ENCODE data around the gene FLVCR2. TPM values are rescaled to one million over a fixed set of nuclear protein-coding genes. Genes with fewer than 3 reads are reported as not detected.
A peak's percentile ranks its signal among the peaks of the same experiment; 100 is the strongest.

FLVCR2 gene
- total RNA-seq, 1 experiment from 2014 or later, result 6.6 TPM

- no peak for ATAC-seq
- ChIA-PET POLR2A (interaction anchor here (0.5 kb wide), 1 partner anchor 11 kb away, joined by 3 read pairs; the partner anchor contains the start of gene TTLL5), CTCF (interaction anchor here (1.1 to 1.4 kb wide), 2 partner anchors 13 to 72 kb away, joined by 3 to 4 read pairs; partner anchors contain the start of gene FLVCR2)
- Mint-ChIP-seq H3K4me3 (no peak overlapping the region), H3K4me1 (no peaks in the 10 kb centered on the region), H3K9me3 (no peaks in the 10 kb centered on the region), H3K27ac (no peak overlapping the region), H3K27me3 (ENCODE audit: low read depth) (no peaks in the 10 kb centered on the region), H3K36me3 (peaks cover 48% of the 10 kb centered on the region)
- no peak for DNase-seq (ENCODE audit: low spot score)
- TF ChIP-seq GTF2I (CRISPR knock-in tag; conservative IDR thresholded peaks at IDR 0.05), result no peak
- TF ChIP-seq ZNF121 (CRISPR knock-in tag; IDR thresholded peaks at IDR 0.05), result peak; percentile 4; the same call in 1 of the 2 replicates
Measured at GRCh38 chr14:75649773-75650172, 71.4 kb downstream of the FLVCR2 start.

GRCh38 chr14:75650253-75651058, 72.0 kb downstream of the FLVCR2 start:
- no peaks in the 10 kb centered on the region for H3K27me3 Mint-ChIP-seq (ENCODE audit: low read depth)
- ChIA-PET POLR2A (interaction anchor here (0.9 kb wide), 1 partner anchor 9 kb away, joined by 3 read pairs; no protein-coding TSS in a partner anchor), CTCF (interaction anchor here (1.0 to 8.1 kb wide), 3 partner anchors 10 to 73 kb away, joined by 3 to 198 read pairs (median 4); partner anchors contain the start of genes ERG28 and FLVCR2)
- TF ChIP-seq CREB1 (CRISPR knock-in tag; IDR thresholded peaks at IDR 0.05), result no peak
- TF ChIP-seq FOXK1 (CRISPR knock-in tag; IDR thresholded peaks at IDR 0.05), result no peak
- no peak for TF ChIP-seq GTF2I (CRISPR knock-in tag; conservative IDR thresholded peaks at IDR 0.05)
- TF ChIP-seq NR1H2 (CRISPR knock-in tag; IDR thresholded peaks at IDR 0.05), result no peak
- no peak for TF ChIP-seq OVOL2 (CRISPR knock-in tag; IDR thresholded peaks at IDR 0.05; ENCODE audit: borderline replicate concordance)
- no peak for TF ChIP-seq ZBTB43 (CRISPR knock-in tag; IDR thresholded peaks at IDR 0.05)
- no peak for TF ChIP-seq USF2 (CRISPR knock-in tag; IDR thresholded peaks at IDR 0.05)
- TF ChIP-seq ESRRA (CRISPR knock-in tag; IDR thresholded peaks at IDR 0.05; ENCODE audit: borderline replicate concordance), result no peak
- no peak for TF ChIP-seq TP53 (CRISPR knock-in tag; IDR thresholded peaks at IDR 0.05)
- TF ChIP-seq AR (CRISPR knock-in tag; IDR thresholded peaks at IDR 0.05), result no peak
- TF ChIP-seq RORB (CRISPR knock-in tag; IDR thresholded peaks at IDR 0.05), result no peak
- no peak for TF ChIP-seq PREB (CRISPR knock-in tag; IDR thresholded peaks at IDR 0.05; ENCODE audit: borderline replicate concordance)
- no peak for TF ChIP-seq ZNF423 (CRISPR knock-in tag; IDR thresholded peaks at IDR 0.05)
- TF ChIP-seq SMAD4 (CRISPR knock-in tag; IDR thresholded peaks at IDR 0.05), result no peak
- TF ChIP-seq IRF2 (CRISPR knock-in tag; IDR thresholded peaks at IDR 0.05; ENCODE audit: borderline replicate concordance, low read depth), result no peak
- no peak overlapping the region for H3K4me3 Mint-ChIP-seq
- H3K36me3 Mint-ChIP-seq, result peaks cover 49% of the 10 kb centered on the region
- no peaks in the 10 kb centered on the region for H3K9me3 Mint-ChIP-seq
- no peak overlapping the region; the same call in 1 of the 2 replicates for H3K27ac Mint-ChIP-seq
- no peak for DNase-seq (ENCODE audit: low spot score)
- no peak for ATAC-seq
- H3K4me1 Mint-ChIP-seq, result no peaks in the 10 kb centered on the region
